DND-41 (cell line): Measurements from ENCODE around the gene ZNF660.
"Not testable (repeated sequence)": the region's sequence is repeated elsewhere in the genome, so short reads cannot be mapped to it uniquely, and the experiment has no call there.

Experiments used
- ATAC-seq: fragments of 200-7000 bp; cut with Tn5 transposase; 3 replicates; pipeline ENCODE4 v1.9.1; 2021; ENCODE audit warnings: low read depth; ENCODE audit not compliant: insufficient read depth
- DNase-seq: peaks from one replicate; pipeline ENCODE4 v3.0.0-alpha.2; 2020
- H2AFZ ChIP-seq: 2 replicates; pipeline ENCODE4 v1.6.0; 2012; ENCODE audit warnings: low read depth, low read length
- H3K27ac ChIP-seq: 2 replicates; pipeline ENCODE4 v1.5.1; 2012; ENCODE audit warnings: low read length, inconsistent platforms
- H3K27me3 ChIP-seq: fragments of 200-600 bp; sonication (generic); 2 replicates; pipeline ENCODE4 v1.6.0; 2012; ENCODE audit warnings: low read length, mild to moderate bottlenecking, inconsistent platforms; ENCODE audit not compliant: insufficient read depth, poor library complexity
- H3K36me3 ChIP-seq: 2 replicates; pipeline ENCODE4 v1.5.1; 2012; ENCODE audit warnings: low read length, inconsistent platforms; ENCODE audit not compliant: insufficient read depth
- H3K4me1 ChIP-seq: 2 replicates; pipeline ENCODE4 v1.5.1; 2012; ENCODE audit warnings: mild to moderate bottlenecking, low read length; ENCODE audit not compliant: insufficient read depth
- H3K4me2 ChIP-seq: 2 replicates; pipeline ENCODE4 v1.6.0; 2012; ENCODE audit warnings: mild to moderate bottlenecking, moderate library complexity, low read length, inconsistent platforms; ENCODE audit not compliant: insufficient read depth
- H3K4me3 ChIP-seq, 2 experiments: fragments of 200-600 bp in 1 of 2; shearing (Covaris generic) in 1 of 2; 2 replicates each; pipeline ENCODE4 v1.5.1; 2012 to 2016; ENCODE audit warnings: inconsistent platforms in 2 of 2, low read length in 2 of 2, mild to moderate bottlenecking in 2 of 2, low read depth in 1 of 2, moderate library complexity in 1 of 2
- H3K79me2 ChIP-seq: 2 replicates; pipeline ENCODE4 v1.6.0; 2012; ENCODE audit warnings: low read length, inconsistent platforms; ENCODE audit not compliant: insufficient read depth
- H3K9ac ChIP-seq: 2 replicates; pipeline ENCODE4 v1.6.0; 2012; ENCODE audit warnings: low read depth, mild to moderate bottlenecking, inconsistent platforms, low read length, moderate library complexity
- H3K9me3 ChIP-seq: 2 replicates; pipeline ENCODE4 v1.5.1; 2012; ENCODE audit warnings: low read length, moderate library complexity, mild to moderate bottlenecking, inconsistent platforms; ENCODE audit not compliant: insufficient read depth, severe bottlenecking
- H4K20me1 ChIP-seq: 2 replicates; pipeline ENCODE4 v1.6.0; 2012; ENCODE audit warnings: low read length; ENCODE audit not compliant: insufficient read depth
- CTCF ChIP-seq: IDR thresholded peaks from 2 replicates; pipeline ENCODE4 v1.5.1; 2012; ENCODE audit warnings: borderline replicate concordance, low read length, moderate library complexity, mild to moderate bottlenecking; ENCODE audit not compliant: poor library complexity, severe bottlenecking; ENCODE audit errors: extremely low read depth
- EZH2 ChIP-seq: IDR thresholded peaks from 3 replicates; pipeline ENCODE4 v1.6.1; 2012; ENCODE audit warnings: borderline replicate concordance, low read depth, mild to moderate bottlenecking, moderate library complexity, low read length, inconsistent platforms; ENCODE audit not compliant: severe bottlenecking

Gene ZNF660

GRCh38 chr3:44568561-44568960 lies 16.2 kb upstream of the ZNF660 start:
- Histone ChIP-seq H3K9me3 (peaks cover 5% of the 10 kb centered on the region), H3K4me1 (no peaks in the 10 kb centered on the region), H3K36me3 (peaks cover 45% of the 10 kb centered on the region), H3K4me2 (no peak overlapping the region), H3K27ac (no peak overlapping the region), H4K20me1 (no peaks in the 10 kb centered on the region), H2AFZ (no peak overlapping the region), H3K9ac (no peak overlapping the region), H3K79me2 (no peaks in the 10 kb centered on the region), H3K4me3 (no peak overlapping the region), H3K27me3 (no peaks in the 10 kb centered on the region)
- ATAC-seq = no peak
- no peak for DNase-seq
- TF ChIP-seq EZH2 (no peak), CTCF (no peak)

- H3K27me3 ChIP-seq = no peaks in the 10 kb centered on the region
- DNase-seq (no peak), ATAC-seq (no peak)
- H3K27ac ChIP-seq = no peak overlapping the region
- no peak overlapping the region for H3K4me2 ChIP-seq
- peaks cover 5% of the 10 kb centered on the region for H3K9me3 ChIP-seq
- H3K36me3 ChIP-seq = peaks cover 37% of the 10 kb centered on the region
- H3K79me2 ChIP-seq = no peaks in the 10 kb centered on the region
- no peaks in the 10 kb centered on the region for H3K4me1 ChIP-seq
- TF ChIP-seq CTCF (no peak), EZH2 (no peak)
- H2AFZ ChIP-seq = no peak overlapping the region
- no peak overlapping the region for H3K4me3 ChIP-seq
- no peaks in the 10 kb centered on the region for H4K20me1 ChIP-seq
- no peak overlapping the region for H3K9ac ChIP-seq
Measured at GRCh38 chr3:44571024-44571423, 13.7 kb upstream of the ZNF660 start.

- no peaks in the 10 kb centered on the region for H3K79me2 ChIP-seq
- no peaks in the 10 kb centered on the region; the same call in 1 of the 2 replicates for H3K36me3 ChIP-seq
- H3K4me3 ChIP-seq = no peak overlapping the region
- no peak overlapping the region for H2AFZ ChIP-seq
- H3K4me2 ChIP-seq = no peak overlapping the region
- H3K9ac ChIP-seq = no peak overlapping the region
- H3K9me3 ChIP-seq = peaks cover 1% of the 10 kb centered on the region
- H3K4me1 ChIP-seq = no peaks in the 10 kb centered on the region
- H4K20me1 ChIP-seq = no peaks in the 10 kb centered on the region
- ATAC-seq (no peak), DNase-seq (no peak)
- TF ChIP-seq CTCF (no peak), EZH2 (no peak)
- H3K27ac ChIP-seq = no peak overlapping the region
- no peaks in the 10 kb centered on the region for H3K27me3 ChIP-seq
Measured at GRCh38 chr3:44576613-44577012, 8.2 kb upstream of the ZNF660 start.

- not testable (repeated sequence) for H3K4me2 ChIP-seq, ATAC-seq, H4K20me1 ChIP-seq, H3K4me1 ChIP-seq, H3K9me3 ChIP-seq, H3K4me3 ChIP-seq, H3K79me2 ChIP-seq, H3K27me3 ChIP-seq, H2AFZ ChIP-seq, DNase-seq, H3K27ac ChIP-seq, H3K9ac ChIP-seq, H3K36me3 ChIP-seq
Measured at GRCh38 chr3:44577354-44577952, 7.3 kb upstream of the ZNF660 start.

- not testable (repeated sequence) for H2AFZ ChIP-seq, DNase-seq, H3K79me2 ChIP-seq, H3K4me1 ChIP-seq, H3K9me3 ChIP-seq, H3K36me3 ChIP-seq, H3K4me3 ChIP-seq, ATAC-seq, H3K4me2 ChIP-seq, H3K9ac ChIP-seq, H3K27me3 ChIP-seq, H3K27ac ChIP-seq, H4K20me1 ChIP-seq
Measured at GRCh38 chr3:44578316-44578715, 6.4 kb upstream of the ZNF660 start.

- not testable (repeated sequence) for ATAC-seq
Measured at GRCh38 chr3:44578924-44579515, 5.7 kb upstream of the ZNF660 start.

More at GRCh38 chr3:44578924-44579515, 5.7 kb upstream of the ZNF660 start:
- not testable (repeated sequence) for H3K4me1 ChIP-seq, H3K27ac ChIP-seq, H3K9ac ChIP-seq, H2AFZ ChIP-seq, DNase-seq, H3K4me2 ChIP-seq, H3K27me3 ChIP-seq, H3K4me3 ChIP-seq, H4K20me1 ChIP-seq, H3K9me3 ChIP-seq, H3K36me3 ChIP-seq, H3K79me2 ChIP-seq
